Muscle layer of duodenum (tissue), 2 donors: ENCODE measurements around the gene ADAD2.

Experiments used
- H3K27ac ChIP-seq: one replicate; pipeline ENCODE4 v1.7.0; 2013; ENCODE audit warnings: mild to moderate bottlenecking, low read length
- H3K27me3 ChIP-seq: one replicate; pipeline ENCODE4 v1.7.0; 2013; ENCODE audit warnings: low read depth, mild to moderate bottlenecking, control low read depth, low read length
- H3K36me3 ChIP-seq, 2 donors: one replicate each; pipeline ENCODE4 v1.7.0; 2013; ENCODE audit warnings: low read length in 2 of 2, control low read depth in 1 of 2, mild to moderate bottlenecking in 1 of 2; ENCODE audit not compliant: insufficient read depth in 2 of 2, control insufficient read depth in 1 of 2
- H3K4me1 ChIP-seq, 2 donors: one replicate each; pipeline ENCODE4 v1.7.0; 2013; ENCODE audit warnings: low read length in 2 of 2, mild to moderate bottlenecking in 2 of 2, control low read depth in 1 of 2, moderate library complexity in 1 of 2; ENCODE audit not compliant: insufficient read depth in 2 of 2, control insufficient read depth in 1 of 2
- H3K4me3 ChIP-seq, 2 donors: one replicate each; pipeline ENCODE4 v1.7.0; 2013; ENCODE audit warnings: low read length in 2 of 2, low read depth in 1 of 2, mild to moderate bottlenecking in 1 of 2
- H3K9me3 ChIP-seq, 2 donors: one replicate each; pipeline ENCODE4 v1.7.0; 2013; ENCODE audit warnings: low read length in 2 of 2, control low read depth in 1 of 2, mild to moderate bottlenecking in 1 of 2; ENCODE audit not compliant: control insufficient read depth in 1 of 2
- donor health status: healthy.

Gene ADAD2

DNA sequence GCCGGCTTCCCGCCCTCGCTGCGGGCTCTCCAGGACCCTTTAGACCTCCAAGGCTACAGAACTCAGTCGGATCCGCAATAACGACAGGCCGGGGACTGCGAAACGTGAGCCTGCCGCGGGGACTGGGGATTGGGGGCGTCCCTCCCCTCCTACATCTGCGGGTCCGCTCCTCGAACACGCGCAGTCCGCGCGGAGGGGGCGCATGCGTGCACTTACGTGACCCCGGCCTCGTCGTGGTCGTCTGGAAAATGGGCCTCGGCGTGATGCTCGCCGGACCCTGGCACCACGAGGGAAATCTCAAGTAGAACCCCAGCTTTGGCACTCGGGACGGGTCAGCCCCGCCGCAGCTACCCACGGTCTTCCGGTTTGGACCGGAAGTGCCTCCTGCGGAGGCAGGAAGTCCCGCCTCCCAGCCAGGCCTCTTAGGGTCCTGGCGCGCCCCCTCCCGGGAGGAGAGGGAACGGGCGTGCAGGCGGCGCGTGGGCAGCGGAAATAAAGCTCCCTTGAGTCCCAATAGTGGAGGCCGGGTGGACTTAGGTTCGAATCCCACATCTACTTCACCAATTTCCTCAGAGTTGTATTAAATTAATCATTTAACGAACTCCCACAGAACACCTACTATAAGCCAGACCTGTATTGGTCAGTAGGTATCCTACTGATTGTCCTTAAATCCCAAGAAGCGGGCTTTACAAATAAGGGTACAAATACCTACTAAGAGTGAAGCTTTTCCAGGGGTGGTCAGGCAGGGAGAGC is 4.1 kb upstream of the ADAD2 start, which contains the start of gene TAF1C:
TSS of gene TAF1C (minus strand) at position 373 of the 753 bp plus-strand sequence. CDS start 2,069 bp downstream, outside the sequence.
- Histone ChIP-seq H3K9me3 (no peaks in the 10 kb centered on the region), H3K27ac (peak within 1 kb of the TSS; percentile 45), H3K27me3 (no peaks in the 10 kb centered on the region), H3K36me3 (peaks cover 10 to 24% of the 10 kb centered on the region in 2 donors), H3K4me1 (peaks cover 0 to 18% of the 10 kb centered on the region in 2 donors), H3K4me3 (peak within 1 kb of the TSS; percentile 83 to 98)

GRCh38 chr16:84191466-84191865 is 509 bp downstream of the ADAD2 start:
- H3K4me1 ChIP-seq = no peaks in the 10 kb centered on the region
- H3K27ac ChIP-seq = no peak overlapping the region
- H3K9me3 ChIP-seq = no peaks in the 10 kb centered on the region
- no peaks in the 10 kb centered on the region for H3K27me3 ChIP-seq
- H3K4me3 ChIP-seq = no peak overlapping the region
- no peaks in the 10 kb centered on the region for H3K36me3 ChIP-seq

GRCh38 chr16:84193480-84193879 is 2.5 kb downstream of the ADAD2 start:
- no peaks in the 10 kb centered on the region for H3K36me3 ChIP-seq
- H3K4me1 ChIP-seq = no peaks in the 10 kb centered on the region
- no peak overlapping the region for H3K27ac ChIP-seq
- no peaks in the 10 kb centered on the region for H3K27me3 ChIP-seq
- no peaks in the 10 kb centered on the region for H3K9me3 ChIP-seq
- no peak overlapping the region for H3K4me3 ChIP-seq

GRCh38 chr16:84194018-84194417 is 3.1 kb downstream of the ADAD2 start:
- Histone ChIP-seq H3K27me3 (no peaks in the 10 kb centered on the region), H3K4me3 (no peak overlapping the region), H3K36me3 (no peaks in the 10 kb centered on the region), H3K9me3 (no peaks in the 10 kb centered on the region), H3K4me1 (peaks cover 0 to 3% of the 10 kb centered on the region in 2 donors), H3K27ac (no peak overlapping the region)

DNA sequence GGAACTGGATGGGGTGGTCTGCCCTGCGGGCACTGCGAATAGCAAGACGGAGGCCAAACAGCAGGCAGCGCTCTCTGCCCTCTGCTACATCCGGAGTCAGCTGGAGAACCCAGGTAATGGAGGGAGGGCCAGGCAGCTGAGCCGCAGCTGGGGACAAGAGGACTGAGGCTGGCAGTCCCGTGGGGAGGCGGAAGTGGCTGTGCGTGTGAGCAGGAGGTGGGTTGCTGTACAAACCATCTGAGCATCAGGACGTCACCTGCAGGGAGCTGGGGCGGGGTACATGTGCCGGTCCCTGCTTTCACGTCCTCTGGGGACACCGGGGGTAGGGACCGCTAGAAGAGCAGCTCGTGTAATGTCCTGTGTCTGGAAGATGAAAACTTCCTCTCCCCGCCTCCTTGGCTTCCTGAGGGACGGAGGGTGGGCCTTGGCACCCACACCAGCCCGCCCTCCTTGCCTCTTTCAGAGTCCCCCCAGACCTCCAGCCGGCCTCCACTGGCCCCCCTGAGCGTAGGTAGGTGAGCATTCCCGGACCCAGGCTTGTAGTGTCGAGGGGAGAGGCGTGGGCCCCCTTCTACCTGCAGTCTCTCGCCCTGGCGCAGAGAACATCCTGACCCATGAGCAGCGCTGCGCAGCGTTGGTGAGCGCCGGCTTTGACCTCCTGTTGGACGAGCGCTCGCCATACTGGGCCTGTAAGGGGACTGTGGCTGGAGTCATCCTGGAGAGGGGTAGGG is 3.7 kb downstream of the ADAD2 start:
- Histone ChIP-seq H3K4me1 (peaks cover 0 to 4% of the 10 kb centered on the region in 2 donors), H3K4me3 (no peak overlapping the region), H3K27ac (no peak overlapping the region), H3K27me3 (no peaks in the 10 kb centered on the region), H3K9me3 (no peaks in the 10 kb centered on the region), H3K36me3 (no peaks in the 10 kb centered on the region)

DNA sequence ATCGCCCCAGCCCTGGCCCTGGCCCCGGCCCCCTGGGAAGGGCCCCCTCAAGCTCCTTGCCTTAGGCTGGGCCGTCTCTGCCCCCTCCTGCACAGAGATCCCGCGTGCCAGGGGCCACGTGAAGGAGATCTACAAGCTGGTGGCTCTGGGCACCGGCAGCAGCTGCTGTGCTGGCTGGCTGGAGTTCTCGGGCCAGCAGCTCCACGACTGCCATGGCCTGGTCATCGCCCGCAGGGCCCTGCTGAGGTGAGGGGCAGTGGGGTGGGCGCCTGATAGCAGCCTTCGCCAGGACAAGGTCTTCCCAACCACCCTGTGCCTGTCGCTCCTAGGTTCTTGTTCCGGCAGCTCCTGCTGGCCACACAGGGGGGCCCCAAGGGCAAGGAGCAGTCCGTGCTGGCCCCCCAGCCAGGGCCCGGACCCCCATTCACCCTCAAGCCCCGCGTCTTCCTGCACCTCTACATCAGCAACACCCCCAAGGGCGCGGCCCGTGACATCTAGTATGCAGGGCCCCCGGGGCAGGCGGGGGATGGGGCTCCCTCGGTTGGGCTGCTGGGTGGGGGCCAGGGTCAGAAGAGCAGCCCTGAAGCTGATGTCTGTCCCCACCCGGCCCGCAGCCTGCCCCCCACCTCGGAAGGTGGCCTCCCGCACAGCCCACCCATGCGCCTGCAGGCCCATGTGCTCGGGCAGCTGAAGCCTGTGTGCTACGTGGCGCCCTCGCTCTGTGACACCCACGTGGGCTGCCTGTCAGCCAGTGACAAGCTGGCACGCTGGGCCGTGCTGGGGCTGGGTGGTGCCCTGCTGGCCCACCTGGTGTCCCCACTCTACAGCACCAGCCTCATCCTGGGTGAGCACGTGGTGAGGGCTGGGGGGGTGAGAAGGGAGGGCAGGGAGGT is 4.5 kb downstream of the ADAD2 start:
- H3K4me3 ChIP-seq = no peak overlapping the region
- no peaks in the 10 kb centered on the region for H3K36me3 ChIP-seq
- no peak overlapping the region for H3K27ac ChIP-seq
- no peaks in the 10 kb centered on the region for H3K9me3 ChIP-seq
- no peaks in the 10 kb centered on the region for H3K27me3 ChIP-seq
- H3K4me1 ChIP-seq = peaks cover 0 to 4% of the 10 kb centered on the region in 2 donors

DNA sequence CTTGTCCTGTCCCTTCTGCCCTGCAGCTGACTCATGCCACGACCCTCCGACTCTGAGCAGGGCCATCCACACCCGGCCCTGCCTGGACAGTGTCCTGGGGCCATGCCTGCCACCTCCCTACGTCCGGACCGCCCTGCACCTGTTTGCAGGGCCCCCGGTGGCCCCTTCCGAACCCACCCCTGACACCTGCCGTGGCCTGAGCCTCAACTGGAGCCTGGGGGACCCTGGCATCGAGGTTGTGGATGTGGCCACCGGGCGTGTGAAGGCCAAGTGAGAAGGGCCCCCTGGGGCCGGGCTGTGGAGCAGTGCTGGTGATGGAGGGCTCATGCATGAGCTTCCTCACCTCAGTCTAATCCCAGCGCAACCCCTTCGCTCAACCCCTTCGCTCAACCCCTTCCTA is 5.1 kb downstream of the ADAD2 start:
- Histone ChIP-seq H3K9me3 (no peaks in the 10 kb centered on the region), H3K27ac (no peak overlapping the region), H3K36me3 (no peaks in the 10 kb centered on the region), H3K4me1 (peaks cover 0 to 4% of the 10 kb centered on the region in 2 donors), H3K4me3 (no peak overlapping the region), H3K27me3 (no peaks in the 10 kb centered on the region)

- Histone ChIP-seq H3K27ac (no peak overlapping the region), H3K4me3 (no peak overlapping the region), H3K4me1 (peaks cover 0 to 4% of the 10 kb centered on the region in 2 donors), H3K9me3 (no peaks in the 10 kb centered on the region), H3K36me3 (no peaks in the 10 kb centered on the region), H3K27me3 (no peaks in the 10 kb centered on the region)
Measured at GRCh38 chr16:84196727-84197394, 5.9 kb downstream of the ADAD2 start.

DNA sequence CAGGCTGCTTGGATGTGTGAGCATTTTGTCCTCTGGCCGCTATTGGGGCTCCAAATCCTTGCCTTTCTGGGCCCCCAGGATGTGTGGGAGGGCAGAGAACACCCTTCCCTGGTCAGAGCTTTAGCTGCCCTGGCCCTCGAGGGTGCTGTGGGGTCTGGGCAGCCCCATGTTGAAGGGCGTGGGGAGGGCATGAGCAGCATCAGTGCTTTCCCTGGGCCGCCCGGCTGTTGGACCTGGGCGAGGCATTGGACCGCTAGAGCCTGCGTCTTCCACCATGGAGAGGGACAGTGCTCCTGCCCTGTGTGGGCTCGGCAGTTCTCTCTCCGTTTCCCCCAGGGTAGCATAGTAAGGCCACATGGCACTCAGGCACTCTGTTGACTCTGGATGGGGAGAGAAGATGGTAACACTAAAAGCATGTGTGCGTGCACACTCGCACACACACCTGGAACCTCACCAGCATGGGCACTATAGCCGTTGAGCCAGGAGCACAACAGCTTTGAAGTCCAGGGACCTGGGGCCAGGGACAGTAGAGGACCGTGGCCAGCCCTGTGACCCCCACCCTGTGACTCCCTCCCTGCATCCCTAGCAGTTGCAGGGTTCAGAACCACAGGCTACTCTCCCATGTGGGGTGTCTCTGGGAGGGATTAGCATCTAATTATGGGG is 6.6 kb downstream of the ADAD2 start:
- H3K4me1 ChIP-seq = peaks cover 0 to 4% of the 10 kb centered on the region in 2 donors
- H3K27ac ChIP-seq = no peak overlapping the region
- H3K36me3 ChIP-seq = no peaks in the 10 kb centered on the region
- H3K4me3 ChIP-seq = no peak overlapping the region
- no peaks in the 10 kb centered on the region for H3K9me3 ChIP-seq
- H3K27me3 ChIP-seq = no peaks in the 10 kb centered on the region

DNA sequence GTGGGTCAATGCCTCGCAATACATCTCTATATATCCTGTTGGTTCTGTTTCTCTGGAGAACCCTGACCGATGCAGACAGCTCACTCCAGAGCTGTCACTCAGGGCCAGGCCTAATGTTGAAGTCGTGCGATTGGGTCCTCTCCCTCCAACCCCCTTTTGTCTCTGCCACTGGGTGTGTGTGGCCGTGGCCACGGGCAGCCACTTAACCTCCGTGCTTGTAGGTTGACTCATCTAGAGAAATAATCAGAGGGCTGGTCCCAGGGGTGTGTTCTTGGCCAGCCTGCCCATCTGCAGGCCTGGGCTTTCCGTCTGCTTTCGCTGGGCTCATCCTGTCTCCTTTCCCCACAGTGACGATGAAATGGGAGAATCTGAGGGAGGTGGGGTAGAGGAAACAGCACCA is 7.4 kb downstream of the ADAD2 start:
- Histone ChIP-seq H3K27ac (no peak overlapping the region), H3K36me3 (no peaks in the 10 kb centered on the region), H3K9me3 (no peaks in the 10 kb centered on the region), H3K4me3 (no peak overlapping the region), H3K27me3 (no peaks in the 10 kb centered on the region), H3K4me1 (peaks cover 0 to 4% of the 10 kb centered on the region in 2 donors)
